HG03159 (cell line): ENCODE measurements around the gene MYRIP.
A peak's percentile ranks its signal among the peaks of the same experiment; 100 is the strongest.

Experiments used
- ATAC-seq: cut with Tn5 transposase; IDR thresholded peaks from one replicate; pipeline ENCODE4 v1.9.1; 2021; ENCODE audit warnings: mild to moderate bottlenecking, moderate library complexity; ENCODE audit not compliant: unreplicated experiment

Gene MYRIP

DNA sequence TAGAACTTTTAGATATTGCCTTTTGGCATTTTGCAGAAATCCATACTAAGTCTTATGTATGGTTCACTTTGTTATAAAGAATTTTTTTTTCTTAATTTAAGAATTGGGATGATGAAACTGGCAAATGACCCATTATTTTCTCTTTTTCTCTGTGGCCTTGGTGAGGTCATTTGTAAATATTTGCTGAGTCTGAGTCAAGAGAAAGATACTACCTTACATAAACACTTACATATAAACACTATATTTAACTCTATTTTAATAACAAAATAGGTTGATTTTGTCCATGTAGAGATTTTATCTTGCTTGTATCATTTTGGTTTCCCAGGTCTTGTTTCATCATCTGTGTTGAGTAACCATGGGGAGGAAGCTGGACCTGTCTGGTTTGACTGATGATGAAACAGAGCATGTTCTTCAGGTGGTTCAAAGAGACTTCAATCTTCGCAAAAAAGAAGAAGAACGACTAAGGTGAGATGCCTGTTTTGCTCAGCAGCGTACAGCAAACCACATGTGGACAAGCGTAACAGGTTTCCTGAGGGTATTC lies 91.1 kb downstream of the MYRIP start:
- no peak for ATAC-seq

DNA sequence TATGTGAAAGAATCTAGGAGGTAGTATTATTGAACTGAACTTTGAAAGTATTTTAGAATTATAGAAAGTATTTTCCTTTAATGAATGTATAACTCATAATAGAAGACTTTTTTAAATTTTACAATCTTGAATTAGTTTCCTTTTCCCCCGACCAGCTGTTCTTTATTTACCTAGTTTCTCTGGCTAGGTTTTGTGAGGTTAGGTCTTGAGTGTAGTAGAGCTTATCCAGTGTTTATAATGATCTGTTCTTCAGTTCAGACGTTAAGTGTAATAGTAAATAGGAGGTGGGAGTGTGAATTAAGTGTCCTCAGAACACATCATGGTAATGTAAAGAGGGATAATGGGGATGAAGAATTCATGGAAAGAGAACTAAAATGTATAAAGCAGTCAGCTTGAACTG lies 93.8 kb downstream of the MYRIP start:
- ATAC-seq, result no peak

DNA sequence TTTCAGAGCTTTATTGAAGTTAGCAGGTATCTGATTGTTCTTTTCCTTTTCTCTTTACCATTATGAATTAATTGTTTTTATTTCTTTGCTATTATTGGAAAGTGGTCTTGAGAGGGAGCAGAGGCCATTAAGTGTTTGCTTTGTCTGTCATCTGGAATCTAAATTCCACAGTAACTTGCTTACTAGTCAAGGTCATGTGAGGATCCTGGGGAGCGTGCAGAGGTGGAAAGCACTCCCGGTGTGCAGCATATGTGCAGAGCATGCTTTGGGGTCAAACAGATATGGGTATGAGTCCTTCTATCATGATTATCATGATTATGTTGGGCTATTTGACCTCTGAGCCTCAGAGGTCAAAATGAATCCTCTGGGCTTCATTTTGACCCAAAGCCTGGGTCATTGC lies 96.4 kb downstream of the MYRIP start:
- ATAC-seq, result no peak

DNA sequence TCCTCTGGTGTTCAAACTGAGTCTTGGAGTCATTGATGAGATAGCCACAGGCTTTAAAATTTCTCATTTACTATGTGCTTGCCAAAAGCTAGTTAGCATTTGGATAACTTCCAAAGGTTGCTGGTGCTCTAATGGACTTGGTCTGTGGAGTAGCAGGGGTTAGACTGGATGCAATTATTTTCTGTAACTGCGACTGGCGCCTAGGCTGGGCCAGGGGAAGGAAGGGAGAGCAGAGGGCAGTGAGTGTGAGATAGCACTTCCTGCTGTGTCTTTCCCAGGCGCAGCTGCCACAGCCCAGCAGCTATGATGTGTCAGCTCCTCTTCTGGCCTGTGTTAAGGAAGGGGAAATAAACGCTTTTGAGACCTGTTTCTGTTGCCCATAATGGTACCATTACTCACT lies 98.6 kb downstream of the MYRIP start:
- ATAC-seq, result no peak

DNA sequence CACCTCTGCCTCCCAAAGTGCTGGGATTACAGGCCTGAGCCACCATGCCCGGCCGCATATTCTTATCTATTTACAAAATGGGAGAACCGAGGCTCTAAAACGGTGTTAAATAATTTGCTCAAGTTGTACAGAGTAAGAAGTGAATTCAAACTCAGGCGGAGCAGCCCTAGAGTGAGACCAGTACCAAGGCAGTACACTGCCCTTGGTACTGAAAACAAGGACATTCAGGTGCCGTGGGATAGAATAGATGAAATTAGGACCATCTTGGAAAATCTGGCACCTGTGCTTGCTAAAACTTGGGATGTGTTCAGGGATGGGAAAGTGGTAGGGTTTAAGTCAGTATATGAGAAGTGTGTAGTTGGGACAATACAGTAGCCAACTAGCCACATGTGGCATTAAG lies 100.7 kb downstream of the MYRIP start:
- no peak for ATAC-seq

DNA sequence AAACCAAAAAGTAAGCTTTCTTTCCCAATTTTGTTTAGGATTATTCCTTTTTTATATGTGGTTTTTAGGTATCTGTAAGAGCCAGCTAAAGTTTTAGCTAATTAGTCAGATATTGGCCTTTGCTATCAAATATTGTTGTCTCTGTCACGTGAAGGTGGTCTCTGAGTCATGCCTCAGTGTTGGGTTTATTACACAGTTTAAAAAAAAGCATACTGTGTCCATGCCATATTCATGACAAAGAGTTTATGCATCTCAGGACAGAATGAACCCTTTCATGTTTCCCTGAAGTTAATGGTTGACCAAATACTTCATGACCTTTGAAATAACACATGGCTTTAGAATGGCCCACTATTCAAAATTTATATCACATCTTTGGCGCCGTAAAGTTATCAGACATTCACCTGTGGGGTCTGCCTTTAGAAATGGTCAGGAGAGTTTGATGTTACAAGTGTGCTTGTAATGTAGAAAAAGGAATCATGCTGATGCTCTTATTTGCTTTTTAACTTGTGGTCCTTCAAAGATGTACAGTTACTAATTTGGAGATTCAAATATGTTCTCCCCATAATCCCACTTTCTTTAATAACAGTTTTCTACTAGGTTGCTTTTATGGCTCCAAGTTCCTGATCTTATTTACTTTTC lies 101.5 kb downstream of the MYRIP start:
- no peak for ATAC-seq

DNA sequence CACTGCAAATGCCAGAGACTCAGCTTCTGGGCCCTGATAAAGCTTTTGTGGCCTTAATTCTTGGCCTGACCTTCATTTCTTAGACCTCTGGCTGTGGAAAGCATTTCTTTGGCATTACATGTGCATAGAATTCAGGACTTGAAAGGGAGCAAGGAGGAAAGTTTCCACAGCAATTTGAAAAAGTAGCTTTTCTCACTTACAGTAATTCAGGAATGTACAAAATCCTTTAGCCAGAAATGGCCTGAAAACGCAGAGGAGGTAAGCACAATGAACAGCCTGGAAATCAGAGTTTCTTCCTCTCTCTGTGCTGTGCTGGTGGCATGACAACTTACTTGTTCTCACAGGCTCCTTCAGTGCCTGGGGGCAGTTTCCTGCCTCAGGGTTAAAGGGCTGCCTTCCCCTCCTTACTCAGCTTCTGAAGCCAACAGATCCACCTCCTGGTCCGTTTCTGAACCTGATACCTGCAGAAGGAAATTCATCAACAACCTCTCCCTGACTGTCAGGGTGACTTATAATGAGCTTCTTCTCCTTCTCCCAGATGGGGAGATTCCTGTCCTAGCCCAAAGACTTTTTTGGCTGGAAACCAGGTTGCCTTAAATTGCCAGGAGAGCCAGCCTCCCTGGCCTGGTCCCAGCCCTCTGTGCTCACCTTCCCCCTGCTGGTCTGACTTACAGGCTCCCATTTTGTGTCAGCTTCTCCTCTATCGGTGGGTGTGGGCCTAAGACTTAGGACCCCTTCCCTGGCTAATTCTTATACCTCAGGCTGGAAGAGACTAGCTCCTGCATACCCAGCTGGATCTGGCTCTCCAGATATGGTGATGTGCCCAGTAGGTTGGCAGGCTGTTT lies 102.3 kb downstream of the MYRIP start:
- ATAC-seq, result no peak

DNA sequence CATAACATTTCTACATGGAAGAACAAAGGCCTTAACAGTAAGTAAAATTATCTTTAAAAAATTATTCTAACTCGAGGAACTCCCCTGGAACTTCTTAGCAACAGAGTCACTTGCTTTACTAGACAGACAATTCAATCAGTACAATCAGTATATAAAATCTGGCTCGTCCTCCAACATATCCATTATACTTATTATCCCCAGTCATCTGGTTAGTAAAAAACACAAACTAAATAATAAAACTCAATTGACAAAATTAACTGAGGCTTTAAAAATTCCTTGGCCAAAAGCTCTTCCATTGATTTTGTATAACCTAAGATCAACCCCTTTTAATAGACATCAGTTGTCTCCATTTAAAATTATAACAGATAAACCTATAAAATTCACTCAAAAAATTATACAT lies 105.6 kb downstream of the MYRIP start:
- no peak for ATAC-seq

DNA sequence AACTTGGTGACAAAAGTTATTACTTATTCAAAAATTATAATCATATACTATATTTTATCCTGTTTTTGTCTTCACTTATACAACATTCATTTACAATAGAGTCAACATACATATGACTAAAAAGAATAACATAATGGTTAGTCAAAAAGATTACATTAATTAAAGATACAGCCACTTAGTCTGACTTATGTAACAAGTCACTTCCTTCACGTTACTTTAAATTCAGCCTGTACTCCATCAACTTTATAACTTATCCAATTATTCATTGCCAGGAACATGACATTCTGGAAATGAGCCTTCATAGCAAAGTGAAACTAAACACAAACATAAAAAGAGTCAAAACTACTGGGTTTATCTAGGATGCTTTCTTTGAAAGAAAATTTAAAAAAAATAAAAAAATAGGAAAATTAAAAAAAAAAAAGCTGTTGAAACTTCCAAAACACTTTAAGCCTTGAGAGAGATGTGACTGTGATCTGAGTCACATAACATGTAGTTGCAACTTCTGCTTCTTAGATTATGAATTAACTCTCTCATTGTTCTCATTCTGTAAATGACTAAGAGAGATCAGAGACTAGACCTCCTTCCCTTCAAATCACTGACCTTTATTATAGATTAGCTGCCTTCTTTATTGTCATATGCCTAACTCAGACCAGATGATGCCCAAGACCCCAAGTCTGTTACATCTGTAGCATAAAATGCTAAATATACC lies 107.8 kb downstream of the MYRIP start:
- peak; percentile 84 for ATAC-seq

DNA sequence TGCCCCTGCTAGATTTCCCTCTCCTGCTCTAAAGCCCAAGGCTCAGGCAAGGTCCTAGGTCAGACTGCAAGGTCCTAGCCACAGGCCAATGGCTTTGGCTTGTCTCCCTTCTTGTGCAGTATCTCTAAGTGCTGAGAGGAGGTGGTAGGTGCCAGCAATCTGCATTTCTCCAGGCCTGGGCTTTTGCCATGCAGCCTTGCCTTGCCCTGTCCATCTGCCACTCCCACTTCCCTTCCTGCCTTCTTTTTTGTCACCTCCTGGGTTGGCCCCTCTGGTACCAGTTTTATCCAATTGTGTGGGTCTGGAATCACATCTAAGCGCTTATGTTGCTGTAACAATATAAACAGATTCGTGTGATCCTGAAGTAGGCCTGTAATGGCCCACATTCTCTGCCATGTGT lies 109.9 kb downstream of the MYRIP start:
- no peak for ATAC-seq

DNA sequence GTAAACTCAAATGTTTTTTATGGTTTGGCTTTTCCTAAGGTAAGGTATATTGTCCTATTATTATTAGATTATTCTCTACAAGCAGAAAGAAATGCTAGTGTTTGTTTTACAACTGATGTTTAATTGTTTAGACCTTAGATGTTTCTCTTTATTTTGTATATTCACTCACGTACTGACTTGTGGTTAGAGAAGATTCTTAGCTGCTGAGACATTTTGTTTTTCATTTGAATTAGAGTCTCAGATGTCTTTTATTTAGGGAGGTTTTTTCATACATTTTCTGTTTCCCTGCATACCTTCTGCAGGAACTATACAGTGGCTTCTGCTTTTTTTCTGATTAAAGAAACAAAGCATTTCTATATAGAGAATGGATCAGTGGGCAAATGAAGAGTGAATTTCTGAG lies 110.9 kb downstream of the MYRIP start:
- ATAC-seq, result no peak

DNA sequence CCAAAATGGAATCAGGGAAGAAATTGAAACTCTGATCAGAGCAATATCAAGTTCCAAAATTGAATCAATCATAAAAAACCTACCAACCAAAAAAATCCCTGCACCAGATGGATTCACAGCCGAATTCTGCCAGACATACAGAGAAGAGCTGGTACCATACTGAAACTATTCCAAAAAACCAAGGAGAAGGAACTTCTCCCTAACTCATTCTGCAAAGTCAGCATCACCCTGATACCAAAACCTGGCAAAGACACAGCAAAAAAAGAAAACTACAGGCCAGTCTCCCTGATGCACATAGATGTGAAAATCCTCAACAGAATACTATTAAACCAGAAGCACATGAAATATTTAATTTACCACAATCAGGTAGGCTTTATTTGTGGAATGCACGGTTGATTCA lies 118.1 kb downstream of the MYRIP start:
- ATAC-seq, result no peak

DNA sequence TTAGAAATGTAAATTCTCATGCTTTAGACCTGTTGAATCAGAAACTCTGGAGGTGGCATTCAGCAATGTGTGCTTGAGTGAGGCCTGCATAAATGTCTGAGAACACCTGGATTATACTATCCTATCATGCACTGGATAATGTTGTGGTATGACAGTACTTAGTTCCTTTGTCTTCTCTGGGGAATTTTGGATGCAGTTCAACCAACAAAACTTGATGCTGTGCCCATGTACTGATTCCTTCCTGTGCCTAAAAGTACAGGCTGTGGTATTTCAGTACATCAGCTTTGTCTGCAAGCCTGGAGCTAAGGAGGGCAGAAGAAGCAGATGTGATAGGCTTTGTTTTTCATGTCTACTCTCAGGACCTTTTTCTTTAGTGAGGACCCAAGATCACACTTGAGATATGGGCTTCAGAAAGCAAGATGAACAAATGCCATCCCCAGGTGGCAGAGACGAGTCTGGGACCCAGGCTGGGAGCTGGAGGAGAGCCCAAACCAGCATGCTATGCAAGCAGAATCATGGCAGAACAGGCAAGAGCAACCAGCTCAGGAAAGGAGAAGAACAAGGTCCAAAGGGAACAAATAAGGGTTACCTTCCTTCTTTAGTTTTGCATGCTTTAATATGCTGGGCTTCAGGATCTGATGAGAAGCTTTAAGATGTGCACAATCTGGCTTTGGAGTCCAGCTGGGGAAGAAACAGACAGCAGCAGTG lies 124.7 kb downstream of the MYRIP start:
- ATAC-seq, result no peak

DNA sequence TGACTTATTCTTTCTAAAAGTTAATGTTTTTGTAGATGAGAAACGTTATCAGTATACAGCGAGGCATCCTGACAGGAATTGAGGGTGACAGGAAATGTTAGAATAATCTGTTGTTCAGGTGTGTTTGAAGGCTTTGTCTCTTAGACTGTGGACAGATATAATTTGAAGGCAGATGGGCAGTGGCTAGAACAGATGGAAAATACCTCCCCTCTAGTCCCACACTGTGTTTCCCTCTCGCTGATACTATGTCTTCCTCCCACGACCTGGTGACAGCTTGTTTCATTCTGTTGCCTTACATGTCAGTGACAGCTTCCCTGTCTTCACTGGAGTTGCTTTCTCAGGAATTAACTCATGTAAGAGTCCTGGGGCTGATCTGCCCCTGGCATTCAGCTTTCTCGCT lies 125.3 kb downstream of the MYRIP start:
- ATAC-seq, result no peak

DNA sequence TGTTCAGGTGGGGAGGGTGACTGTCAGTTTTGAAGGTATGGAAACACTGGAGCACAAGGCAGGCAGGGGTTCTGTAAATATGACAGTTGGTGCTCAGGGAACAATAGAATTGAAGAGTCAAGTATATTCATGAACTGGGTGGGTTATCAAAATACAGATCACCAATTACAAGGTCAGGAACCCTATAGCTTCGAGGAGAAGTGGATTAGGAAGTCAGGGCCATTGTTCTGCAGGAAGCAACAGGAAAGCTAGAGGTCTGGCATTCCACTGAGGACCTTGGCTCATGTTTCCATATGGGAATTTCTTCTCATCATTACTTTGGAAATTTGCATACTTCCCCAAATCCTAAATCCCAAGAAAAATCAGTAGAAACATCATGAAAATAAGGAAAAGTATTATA lies 125.9 kb downstream of the MYRIP start:
- ATAC-seq, result no peak

DNA sequence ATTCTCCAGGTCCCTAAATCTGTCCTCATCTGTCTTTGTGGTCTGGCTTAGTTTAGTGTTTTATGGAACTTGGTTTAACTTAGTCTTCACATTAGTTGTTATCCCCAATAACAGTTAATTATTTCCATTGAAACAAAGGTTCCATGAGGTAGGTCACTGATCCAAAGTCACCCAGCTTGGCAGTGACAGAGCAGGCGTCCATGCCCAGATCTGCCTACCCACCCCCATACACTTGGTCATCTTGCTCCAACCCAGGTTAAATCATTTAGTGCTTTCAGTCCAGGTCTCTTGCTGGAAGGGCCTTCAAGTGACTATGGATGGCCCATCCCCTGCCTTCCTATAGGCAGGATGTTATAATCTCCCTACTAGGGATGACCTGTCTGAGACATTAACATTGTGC lies 127.4 kb downstream of the MYRIP start:
- no peak for ATAC-seq

DNA sequence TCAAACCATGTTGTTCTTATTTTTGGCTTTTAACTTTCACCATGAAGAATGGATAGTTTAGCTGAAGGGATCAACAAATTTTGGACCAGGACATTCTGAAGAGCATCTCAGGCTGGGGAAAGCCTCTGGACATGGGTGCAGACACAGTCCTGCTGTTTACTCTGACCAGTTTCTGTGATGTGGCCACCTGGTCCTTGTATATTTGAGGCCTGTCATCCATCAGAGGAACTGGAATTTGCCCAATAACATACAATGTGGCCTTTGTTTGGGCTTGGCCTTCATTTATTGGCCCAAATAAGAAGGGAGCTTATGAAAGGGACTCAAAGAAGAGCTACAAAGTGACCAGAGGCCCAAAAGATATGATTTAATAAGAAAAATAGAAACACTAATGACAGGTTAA lies 127.9 kb downstream of the MYRIP start:
- no peak for ATAC-seq

DNA sequence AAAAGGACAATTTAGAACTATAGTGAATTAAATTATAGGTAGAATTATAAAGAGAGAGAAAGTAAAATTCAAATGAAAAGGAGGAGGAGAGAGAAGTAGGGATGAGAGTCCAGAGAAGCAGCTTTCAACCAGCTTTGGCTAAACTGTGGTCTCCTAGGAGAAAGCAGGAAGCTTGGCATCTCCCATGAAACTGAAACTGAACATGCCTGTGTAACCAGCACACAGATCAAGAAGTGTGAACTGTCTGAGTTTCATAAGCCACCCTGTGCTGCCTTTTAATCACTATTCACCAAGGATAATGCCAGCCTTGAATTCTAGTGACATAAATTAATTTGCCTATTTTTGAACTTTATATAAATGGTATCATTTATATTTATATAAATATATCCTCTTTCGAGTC lies 128.5 kb downstream of the MYRIP start:
- ATAC-seq, result no peak

DNA sequence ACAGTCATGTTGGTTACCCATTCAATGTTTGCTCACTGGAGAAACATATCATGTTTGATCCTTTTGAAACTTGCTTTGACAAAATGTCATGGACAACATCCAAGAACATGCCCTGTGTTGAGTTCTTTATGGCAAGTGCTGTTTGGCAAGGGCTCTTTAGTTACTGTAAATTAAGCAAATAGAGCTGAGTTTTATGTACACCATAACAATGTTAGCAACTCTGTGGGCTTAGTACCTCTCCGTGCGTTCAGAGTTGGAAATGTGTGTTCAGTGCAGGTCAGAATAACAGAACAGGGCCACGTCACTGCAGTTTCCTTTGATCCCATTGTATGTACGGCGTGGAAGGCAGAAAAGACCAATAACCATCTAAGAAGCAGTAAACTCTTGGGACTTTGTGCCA lies 132.5 kb downstream of the MYRIP start:
- ATAC-seq, result no peak

DNA sequence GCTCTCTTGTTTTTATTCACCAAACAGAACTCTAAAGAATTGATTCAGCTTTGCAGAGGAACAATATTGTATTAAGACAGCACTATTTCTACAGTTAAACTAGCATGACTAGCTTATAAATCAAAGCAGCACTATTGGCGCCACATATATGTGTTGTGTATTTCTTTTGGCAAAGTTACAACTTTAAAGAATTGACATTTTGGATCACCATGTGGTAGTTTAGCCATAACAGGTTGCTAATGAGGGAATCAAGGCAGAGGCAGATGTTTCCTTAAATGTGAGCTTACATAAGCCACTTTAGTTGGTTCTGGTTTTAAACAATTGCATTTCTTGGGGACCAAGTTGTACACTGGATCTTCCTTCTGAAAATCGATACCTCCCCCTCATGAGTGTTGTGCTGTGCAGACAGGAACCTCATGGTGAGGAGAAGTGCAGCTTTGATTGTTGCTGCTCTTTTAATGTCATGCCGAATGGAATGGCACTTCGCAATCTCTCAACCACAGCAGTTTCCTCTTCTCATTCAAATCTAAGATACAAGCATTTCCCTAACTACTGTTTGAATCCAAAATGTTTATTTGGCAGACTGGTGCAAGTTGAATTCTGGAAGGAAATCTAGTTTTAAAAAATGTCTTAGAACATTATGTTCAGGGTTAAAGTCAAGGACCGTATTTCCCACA lies 151.2 kb downstream of the MYRIP start:
- no peak for ATAC-seq

DNA sequence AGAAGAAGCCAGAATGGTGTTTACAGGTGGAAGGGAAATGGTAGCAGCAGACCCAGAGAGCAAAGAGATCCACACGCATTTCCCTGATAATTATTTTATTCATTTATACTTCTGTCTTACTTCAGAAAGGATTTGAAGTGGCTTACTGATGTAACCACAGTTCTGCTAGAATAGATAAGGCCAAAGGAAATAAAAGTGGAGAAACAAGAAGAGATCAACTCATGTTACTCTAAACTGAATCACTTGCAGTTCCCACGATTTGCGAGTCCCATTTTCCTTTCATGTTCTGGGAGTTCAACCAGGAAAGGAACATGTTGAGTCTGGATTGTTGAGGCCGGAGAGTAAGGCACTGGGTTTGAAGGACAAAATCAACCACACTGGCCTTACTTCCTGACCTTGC lies 151.8 kb downstream of the MYRIP start:
- no peak for ATAC-seq
